Stimulated activated CD4-positive, alpha-beta T cell treated with anti-CD3 and anti-CD28 coated beads, Interleukin-2, amount 100 ng/mL, for 4 hours (primary cell): Measurements from ENCODE around the gene DEPDC1B.
"Not testable (repeated sequence)": the region's sequence is repeated elsewhere in the genome, so short reads cannot be mapped to it uniquely, and the experiment has no call there.

Source experiments
- DNase-seq: peaks from one replicate; pipeline ENCODE4 v3.0.0-alpha.2; 2020; ENCODE audit warnings: low read depth

DEPDC1B gene, protein sequence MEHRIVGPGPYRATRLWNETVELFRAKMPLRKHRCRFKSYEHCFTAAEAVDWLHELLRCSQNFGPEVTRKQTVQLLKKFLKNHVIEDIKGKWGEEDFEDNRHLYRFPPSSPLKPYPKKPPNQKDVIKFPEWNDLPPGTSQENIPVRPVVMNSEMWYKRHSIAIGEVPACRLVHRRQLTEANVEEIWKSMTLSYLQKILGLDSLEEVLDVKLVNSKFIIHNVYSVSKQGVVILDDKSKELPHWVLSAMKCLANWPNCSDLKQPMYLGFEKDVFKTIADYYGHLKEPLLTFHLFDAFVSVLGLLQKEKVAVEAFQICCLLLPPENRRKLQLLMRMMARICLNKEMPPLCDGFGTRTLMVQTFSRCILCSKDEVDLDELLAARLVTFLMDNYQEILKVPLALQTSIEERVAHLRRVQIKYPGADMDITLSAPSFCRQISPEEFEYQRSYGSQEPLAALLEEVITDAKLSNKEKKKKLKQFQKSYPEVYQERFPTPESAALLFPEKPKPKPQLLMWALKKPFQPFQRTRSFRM

GRCh38 chr5:60699609-60700415 is at the start of gene DEPDC1B:
TSS of gene DEPDC1B (minus strand) at chr5:60700166. CDS start at chr5:60700093, 73 bp downstream.
- DNase-seq, result peak; percentile 76

GRCh38 chr5:60744682-60745081 is 44.7 kb upstream of the DEPDC1B start:
- no peak for DNase-seq

DNA sequence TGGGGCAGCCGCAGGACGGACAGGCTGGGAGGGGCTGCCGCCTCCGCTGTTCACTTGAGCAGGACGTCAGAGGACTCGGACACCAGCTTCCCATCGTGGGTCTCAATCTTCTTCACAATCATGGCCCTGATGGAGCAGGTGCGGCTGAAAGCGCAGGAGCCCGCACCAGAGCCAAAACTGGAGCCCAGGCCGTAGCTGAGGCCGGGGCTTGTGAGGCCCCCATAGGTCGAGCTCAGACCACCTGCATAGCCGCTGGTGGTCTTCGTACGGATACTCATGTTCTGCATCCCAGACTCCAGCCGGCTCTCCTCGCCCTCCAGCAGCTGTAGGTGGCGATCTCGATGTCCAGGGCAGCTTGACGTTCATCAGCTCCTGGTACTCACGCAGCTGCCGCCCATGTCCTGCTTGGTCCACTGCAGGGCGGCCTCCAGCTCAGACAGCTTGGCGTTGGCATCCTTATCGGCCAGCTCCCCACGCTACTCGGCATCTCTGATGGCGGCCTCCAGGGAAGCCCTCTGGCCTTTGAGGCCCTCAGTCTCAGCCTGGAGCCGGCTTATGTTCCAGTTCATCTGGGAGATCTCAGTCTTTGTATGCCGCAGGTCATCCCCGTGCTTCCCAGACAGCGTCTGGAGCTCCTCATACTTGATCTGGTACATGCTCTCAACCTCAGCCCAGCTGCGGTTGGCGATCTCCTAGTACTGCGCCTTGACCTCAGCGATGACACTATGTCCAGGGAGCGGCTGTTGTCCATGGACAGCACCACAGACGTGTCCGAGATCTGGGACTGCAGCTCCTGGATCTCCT is 43.7 kb upstream of the DEPDC1B start:
- no peak for DNase-seq

DNA sequence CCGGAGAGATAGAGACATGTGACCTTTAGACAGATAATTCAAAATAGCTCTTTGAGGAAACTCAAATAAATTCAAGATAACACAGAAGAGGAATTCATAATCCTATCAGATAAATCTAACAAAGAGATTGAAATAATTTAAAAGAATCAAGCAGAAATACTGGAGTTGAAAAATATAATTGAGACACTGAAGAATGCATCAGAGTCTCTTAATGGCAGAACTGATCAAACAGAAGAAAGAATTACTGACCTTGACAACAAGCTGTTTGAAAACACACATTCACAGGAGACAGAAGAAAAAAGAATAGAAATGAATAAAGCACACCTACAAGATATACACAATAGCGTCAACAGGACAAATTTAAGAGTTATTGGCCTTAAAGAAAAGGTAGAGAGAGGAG is 40.4 kb upstream of the DEPDC1B start:
- DNase-seq, result no peak

- no peak for DNase-seq
Measured at GRCh38 chr5:60738933-60739332, 39.0 kb upstream of the DEPDC1B start.

DNA sequence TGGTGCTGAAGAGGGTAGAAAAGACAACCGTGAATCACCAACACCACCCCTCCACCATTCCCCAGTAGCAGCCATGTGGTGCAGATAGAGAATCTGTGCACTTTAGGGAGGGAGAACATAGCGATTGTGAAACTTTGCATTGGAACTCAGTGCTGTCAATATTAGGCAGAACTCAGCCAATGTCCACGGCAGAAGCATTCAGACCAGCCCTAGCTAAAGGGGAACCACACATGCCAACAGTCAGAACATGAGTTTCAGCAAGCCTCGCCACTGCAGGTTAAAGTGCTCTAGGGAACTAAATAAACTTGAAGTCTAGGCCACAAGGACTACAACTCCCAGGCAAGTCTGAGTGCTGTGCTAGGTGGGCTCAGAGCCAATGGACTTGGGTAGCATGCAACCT is 38.5 kb upstream of the DEPDC1B start:
- DNase-seq, result no peak

DNA sequence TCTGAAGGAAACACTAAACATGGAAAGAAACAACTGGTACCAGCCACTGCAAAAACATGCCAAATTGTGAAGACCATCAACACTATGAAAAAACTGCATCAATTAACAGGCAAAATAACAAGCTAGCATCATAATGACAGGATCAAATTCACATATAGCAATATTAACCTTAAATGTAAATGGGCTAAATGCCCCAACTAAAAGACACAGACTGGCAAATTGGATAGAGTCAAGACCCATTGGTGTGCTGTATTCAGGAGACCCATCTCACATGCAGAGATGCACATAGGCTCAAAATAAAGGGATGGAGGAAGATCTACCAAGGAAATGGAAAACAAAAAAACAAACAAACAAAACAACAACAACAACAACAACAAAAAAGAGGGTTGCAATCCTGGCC is 30.9 kb upstream of the DEPDC1B start:
- DNase-seq, result not testable (repeated sequence)

DNA sequence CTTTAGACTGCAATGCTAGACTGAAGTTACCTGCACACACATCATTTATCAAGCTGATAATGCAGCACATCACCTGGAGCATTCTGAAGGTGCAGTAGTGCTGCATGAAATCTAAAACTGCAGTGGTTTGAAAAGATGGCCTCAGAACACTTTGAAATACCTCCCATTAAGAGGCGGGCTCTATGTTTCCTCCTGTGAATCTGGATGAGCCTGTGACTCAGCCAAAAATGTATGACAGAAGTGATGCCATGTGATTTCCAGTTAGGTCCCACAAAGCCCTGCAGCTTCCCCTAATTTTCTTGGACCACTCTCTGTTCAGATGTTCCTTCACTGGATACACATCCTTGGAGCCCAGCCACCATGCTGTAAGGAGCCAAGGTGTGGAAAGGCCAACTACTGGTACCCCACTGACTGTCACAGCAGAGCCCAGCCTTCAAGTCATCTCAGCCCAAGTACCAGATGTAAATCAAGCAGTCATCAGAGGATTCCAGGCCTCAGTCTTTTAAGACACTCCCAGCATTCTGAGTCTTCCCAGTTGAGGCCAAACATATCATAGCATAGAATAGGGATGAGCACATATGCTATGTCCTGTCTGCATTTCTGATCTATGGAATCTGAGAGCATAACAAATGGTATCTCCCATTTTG is 27.2 kb upstream of the DEPDC1B start:
- DNase-seq, result no peak

GRCh38 chr5:60724126-60724525 is 24.2 kb upstream of the DEPDC1B start:
- no peak for DNase-seq

GRCh38 chr5:60722416-60722815 is 22.4 kb upstream of the DEPDC1B start:
- no peak for DNase-seq

GRCh38 chr5:60719329-60719728 is 19.4 kb upstream of the DEPDC1B start:
- DNase-seq, result no peak

DNA sequence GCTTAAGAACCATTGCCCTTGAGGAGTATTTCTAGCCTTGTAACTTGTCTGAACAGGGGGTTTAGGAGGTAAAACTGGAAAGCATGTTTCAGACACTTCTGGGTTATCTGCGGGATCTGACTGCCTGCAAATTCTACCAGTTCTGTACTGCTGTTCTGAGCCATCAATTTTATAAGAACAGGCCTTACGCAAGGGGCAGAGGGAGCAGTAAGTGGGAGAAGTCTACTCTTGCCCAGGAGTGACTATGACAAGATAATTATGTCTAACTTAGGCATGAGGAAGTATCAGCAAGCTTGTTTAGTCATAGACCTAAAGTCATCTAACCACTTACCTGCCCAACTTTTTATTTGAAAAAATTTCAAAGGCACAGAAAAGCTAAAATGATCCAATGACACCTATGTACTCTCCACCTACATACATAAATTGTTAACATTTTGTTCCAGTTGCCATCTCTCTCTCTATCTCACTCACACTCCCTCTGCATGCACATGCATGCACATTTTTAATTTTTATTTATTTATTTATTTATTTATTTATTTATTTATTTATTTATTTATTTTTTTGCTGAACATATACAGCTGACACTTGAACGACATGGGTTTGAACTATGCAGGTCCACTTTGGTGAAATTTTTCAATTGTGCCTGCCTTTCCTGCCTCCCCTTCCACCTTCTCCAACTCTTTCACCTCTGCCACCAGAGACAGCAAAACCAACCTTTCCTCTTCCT is 18.4 kb upstream of the DEPDC1B start:
- DNase-seq, result no peak

- DNase-seq, result not testable (repeated sequence)
Measured at GRCh38 chr5:60715201-60715928, 15.4 kb upstream of the DEPDC1B start.

DNA sequence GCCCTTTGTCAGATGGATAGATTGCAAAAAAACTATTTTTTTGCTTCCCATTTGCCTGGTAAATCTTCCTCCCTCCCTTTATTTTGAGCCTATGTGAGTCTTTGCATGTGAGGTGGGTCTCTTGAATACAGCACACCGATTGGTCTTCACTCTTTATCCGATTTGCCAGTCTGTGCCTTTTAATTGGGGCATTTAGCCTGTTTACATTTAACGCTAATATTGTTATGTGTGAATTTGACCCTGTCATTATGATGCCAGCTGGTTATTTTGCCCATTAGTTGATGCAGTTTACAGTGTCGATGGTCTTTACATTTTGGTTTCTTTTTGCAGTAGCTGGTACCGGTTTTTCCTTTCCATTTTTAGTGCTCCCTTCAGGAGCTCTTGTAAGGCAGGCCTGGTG is 13.0 kb upstream of the DEPDC1B start:
- DNase-seq, result no peak

- not testable (repeated sequence) for DNase-seq
Measured at GRCh38 chr5:60711892-60712291, 11.9 kb upstream of the DEPDC1B start.

- no peak for DNase-seq
Measured at GRCh38 chr5:60710362-60710761, 10.4 kb upstream of the DEPDC1B start.

DNA sequence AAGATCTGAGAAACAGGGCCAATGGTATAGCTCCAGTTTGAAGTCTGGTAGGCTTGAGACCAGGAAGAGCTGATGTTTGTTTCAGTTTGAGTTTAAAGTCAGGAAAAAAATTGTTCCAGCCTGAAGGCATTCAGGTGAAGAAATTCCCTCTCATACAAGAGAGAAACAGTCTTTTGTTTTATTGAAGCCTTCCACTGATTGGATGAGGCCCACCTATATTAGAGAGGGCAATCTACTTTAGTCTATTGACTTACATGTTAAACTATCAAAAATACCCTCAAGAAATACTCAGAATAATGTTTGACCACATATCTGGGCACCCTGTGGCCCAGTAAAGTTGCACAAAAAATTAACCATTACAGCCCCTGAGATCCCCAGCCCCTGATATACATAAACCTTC is 5.2 kb upstream of the DEPDC1B start:
- no peak for DNase-seq

- DNase-seq, result no peak
Measured at GRCh38 chr5:60703944-60704343, 4.0 kb upstream of the DEPDC1B start.

GRCh38 chr5:60701321-60701968 is 1.5 kb upstream of the DEPDC1B start:
- no peak for DNase-seq

GRCh38 chr5:60700416-60700757 is 421 bp upstream of the DEPDC1B start:
- no peak for DNase-seq
